AG04450 (cell line): Measurements from ENCODE around the gene ANGEL2. TPM values are rescaled to one million over a fixed set of nuclear protein-coding genes. Genes with fewer than 3 reads are reported as not detected.

Experiments used
- CTCF ChIA-PET: fragments of 300-600, 350-600 bp; formaldehyde crosslinking; extraction: SDS; loops from one replicate; lab custom pipeline; 2022; ENCODE audit warnings: antibody characterized with exemption, inconsistent platforms; lab: Charles Lee
- POLR2A ChIA-PET: fragments of 350-600 bp; formaldehyde crosslinking; extraction: SDS; loops from one replicate; lab custom pipeline; 2021; ENCODE audit warnings: antibody characterized with exemption, inconsistent platforms; lab: Yijun Ruan, JAX
- DNase-seq: peaks from one replicate; pipeline ENCODE4 v3.0.0-alpha.2; 2011; ENCODE audit warnings: low read depth, low spot score
- H3K27ac ChIP-seq: one replicate; pipeline ENCODE4 v1.5.1; 2012; ENCODE audit warnings: low read depth, low read length, control low read depth
- H3K27me3 ChIP-seq: one replicate; pipeline ENCODE4 v1.6.0; 2012; ENCODE audit warnings: low read length; ENCODE audit not compliant: control insufficient read depth, insufficient read depth
- H3K4me3 ChIP-seq: 2 replicates; pipeline ENCODE4 v1.5.1; 2011; ENCODE audit warnings: mild to moderate bottlenecking, low read depth, low read length, control low read depth
- H3K9me3 ChIP-seq: 2 replicates; pipeline ENCODE4 v1.5.1; 2012; ENCODE audit warnings: low read length; ENCODE audit not compliant: control insufficient read depth, insufficient read depth
- polyA plus RNA-seq: library from polyadenylated mRNA; depleted of rRNA; stranded (reverse); fragments of >200 nt; gene quantifications from 2 replicates; pipeline ENCODE4 v1.2.3, GENCODE V29; 2011
- TF ChIP-seq, protein P1 (sequence below): IDR thresholded peaks from 2 replicates; pipeline ENCODE4 v1.5.1; 2011; ENCODE audit warnings: low read depth, low read length, control low read depth, inconsistent platforms

The ANGEL2 gene
- polyA plus RNA-seq, 1 experiment: 30.6 TPM

DNA sequence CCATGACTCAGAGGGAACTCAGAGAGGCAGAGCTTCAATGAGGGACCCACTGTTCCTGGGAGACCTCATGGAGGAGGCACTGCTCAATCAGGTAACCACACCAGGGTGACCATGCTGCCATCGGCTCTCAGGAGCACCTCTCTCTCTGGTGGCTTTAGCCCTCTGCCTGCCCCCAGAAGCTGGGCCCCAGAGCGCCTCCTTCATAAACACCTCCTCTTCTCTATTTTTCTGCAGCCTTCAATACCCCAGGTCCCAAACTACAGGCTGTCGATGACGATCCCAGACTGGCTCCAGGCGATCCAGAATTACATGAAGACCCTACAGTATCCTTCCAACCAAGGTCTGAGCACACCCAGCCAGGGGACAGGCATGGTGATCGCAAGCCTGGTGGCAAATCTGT lies 54.7 kb downstream of the ANGEL2 start:
- H3K4me3 ChIP-seq: no peak overlapping the region
- no peak overlapping the region for H3K27ac ChIP-seq
- TF ChIP-seq, protein P1, sequence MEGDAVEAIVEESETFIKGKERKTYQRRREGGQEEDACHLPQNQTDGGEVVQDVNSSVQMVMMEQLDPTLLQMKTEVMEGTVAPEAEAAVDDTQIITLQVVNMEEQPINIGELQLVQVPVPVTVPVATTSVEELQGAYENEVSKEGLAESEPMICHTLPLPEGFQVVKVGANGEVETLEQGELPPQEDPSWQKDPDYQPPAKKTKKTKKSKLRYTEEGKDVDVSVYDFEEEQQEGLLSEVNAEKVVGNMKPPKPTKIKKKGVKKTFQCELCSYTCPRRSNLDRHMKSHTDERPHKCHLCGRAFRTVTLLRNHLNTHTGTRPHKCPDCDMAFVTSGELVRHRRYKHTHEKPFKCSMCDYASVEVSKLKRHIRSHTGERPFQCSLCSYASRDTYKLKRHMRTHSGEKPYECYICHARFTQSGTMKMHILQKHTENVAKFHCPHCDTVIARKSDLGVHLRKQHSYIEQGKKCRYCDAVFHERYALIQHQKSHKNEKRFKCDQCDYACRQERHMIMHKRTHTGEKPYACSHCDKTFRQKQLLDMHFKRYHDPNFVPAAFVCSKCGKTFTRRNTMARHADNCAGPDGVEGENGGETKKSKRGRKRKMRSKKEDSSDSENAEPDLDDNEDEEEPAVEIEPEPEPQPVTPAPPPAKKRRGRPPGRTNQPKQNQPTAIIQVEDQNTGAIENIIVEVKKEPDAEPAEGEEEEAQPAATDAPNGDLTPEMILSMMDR: no peak
- H3K27me3 ChIP-seq: no peaks in the 10 kb centered on the region
- DNase-seq: no peak
- ChIA-PET CTCF (no interaction called here), POLR2A (no interaction called here)
- no peaks in the 10 kb centered on the region; the same call in 1 of the 2 replicates for H3K9me3 ChIP-seq

DNA sequence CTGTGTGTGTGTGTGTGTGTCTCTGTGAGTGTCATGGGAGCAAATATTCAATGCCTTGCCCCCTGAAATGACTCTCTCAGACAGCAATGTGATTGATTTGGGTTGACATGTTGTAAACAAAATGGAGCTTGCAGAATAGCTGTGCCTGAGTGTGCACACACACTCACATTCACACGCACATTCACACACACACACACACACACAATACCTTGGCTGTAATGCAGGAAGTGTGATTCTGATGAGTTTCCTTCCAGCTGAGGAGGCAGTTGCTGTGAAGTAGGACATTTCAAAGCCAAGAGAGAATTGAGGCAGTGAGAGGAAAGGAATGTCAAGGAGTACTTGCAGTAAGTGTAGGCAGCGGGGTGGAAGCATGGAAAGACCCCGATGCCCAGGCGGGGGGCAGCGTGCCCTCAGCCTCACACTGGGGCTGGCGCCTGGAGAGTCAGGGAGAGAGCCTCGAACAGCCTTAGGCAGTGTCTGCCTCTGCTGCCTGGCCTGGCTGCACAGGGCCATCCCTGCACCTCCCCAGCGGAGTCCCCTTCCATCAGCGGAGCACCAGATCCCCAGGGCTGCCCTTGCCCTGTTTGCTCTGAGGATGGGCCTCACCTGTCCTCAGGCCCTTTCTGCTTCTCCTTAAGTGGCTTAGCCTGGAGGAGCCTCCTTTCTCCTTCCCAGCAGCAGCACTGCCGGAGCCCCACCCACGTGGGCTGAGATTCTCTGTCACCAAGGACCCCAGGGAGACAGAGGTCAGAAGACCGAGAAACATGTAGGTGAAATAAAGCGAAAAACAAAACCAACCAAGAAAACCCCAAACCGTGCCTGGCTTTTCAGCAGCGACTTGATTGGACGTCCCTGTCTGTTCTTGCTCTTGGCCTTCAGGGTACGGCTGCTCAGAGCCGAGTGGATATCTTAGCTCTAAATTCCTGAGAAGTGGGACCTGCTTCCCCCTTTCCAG lies 56.1 kb downstream of the ANGEL2 start:
- TF ChIP-seq, protein P1: no peak
- Histone ChIP-seq H3K9me3 (no peaks in the 10 kb centered on the region; the same call in 1 of the 2 replicates), H3K27ac (no peak overlapping the region), H3K4me3 (no peak overlapping the region), H3K27me3 (no peaks in the 10 kb centered on the region)
- no peak for DNase-seq
- CTCF ChIA-PET: interaction anchor here (0.6 to 0.7 kb wide), 2 partner anchors 20 to 947 kb away, joined by 3 read pairs; no protein-coding TSS in a partner anchor
- POLR2A ChIA-PET: no interaction called here

DNA sequence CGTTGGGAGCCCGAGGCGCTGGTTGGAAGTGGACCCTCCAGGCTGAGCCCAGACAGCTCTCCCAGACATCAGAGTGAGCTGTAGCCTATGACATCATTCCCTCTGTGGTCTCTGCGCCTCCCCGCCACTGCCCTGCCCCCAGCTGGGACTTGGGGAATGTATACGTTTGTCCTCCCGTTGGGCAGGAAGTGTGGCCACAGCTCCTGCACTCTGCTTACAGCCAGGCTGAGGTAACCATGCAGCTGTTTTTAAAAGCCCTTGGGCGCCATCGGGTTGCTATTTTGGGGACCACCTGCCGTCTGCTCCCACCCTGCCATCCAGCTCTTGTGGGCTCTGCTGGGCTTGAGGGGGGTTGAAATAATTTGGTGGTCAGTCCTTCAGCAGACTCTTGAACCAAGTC lies 57.5 kb downstream of the ANGEL2 start:
- ChIA-PET CTCF (interaction anchor here (2.0 kb wide), 1 partner anchor 9 kb away, joined by 16 read pairs; no protein-coding TSS in a partner anchor), POLR2A (no interaction called here)
- Histone ChIP-seq H3K9me3 (no peaks in the 10 kb centered on the region; the same call in 1 of the 2 replicates), H3K27ac (no peak overlapping the region), H3K4me3 (no peak overlapping the region), H3K27me3 (no peaks in the 10 kb centered on the region)
- TF ChIP-seq, protein P1: no peak
- no peak for DNase-seq

DNA sequence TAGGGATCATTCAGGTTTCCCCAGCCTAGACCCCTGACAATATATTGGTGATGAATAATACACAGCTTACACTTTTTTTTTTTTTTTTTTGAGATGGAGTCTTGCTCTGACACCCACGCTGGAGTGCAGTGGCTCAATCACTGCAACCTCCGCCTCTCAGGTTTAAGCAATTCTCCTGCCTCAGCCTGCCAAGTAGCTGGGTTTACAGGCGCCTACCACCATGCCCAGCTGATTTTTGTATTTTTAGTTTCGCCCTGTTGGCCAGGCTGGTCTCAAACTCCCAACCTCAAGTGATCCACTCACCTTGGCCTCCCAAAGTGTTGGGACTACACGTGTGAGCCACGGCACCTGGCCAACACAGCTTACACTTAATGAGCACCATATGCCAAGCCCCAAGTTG lies 58.1 kb downstream of the ANGEL2 start:
- DNase-seq: no peak
- CTCF ChIA-PET: interaction anchor here (0.8 to 2.0 kb wide), 2 partner anchors 10 to 29 kb away, joined by 3 to 16 read pairs; no protein-coding TSS in a partner anchor
- Histone ChIP-seq H3K4me3 (no peak overlapping the region), H3K27me3 (no peaks in the 10 kb centered on the region), H3K9me3 (no peaks in the 10 kb centered on the region; the same call in 1 of the 2 replicates), H3K27ac (no peak overlapping the region)
- TF ChIP-seq, protein P1: no peak
- POLR2A ChIA-PET: no interaction called here
